NCI-H1930 (cell line): ENCODE data around the gene C6orf89.

ENCODE experiments used
- DNase-seq, 2 experiments: peaks; one replicate each; lab custom pipeline; 2025; lab: John Stamatoyannopoulos, UW

C6orf89 gene

DNA sequence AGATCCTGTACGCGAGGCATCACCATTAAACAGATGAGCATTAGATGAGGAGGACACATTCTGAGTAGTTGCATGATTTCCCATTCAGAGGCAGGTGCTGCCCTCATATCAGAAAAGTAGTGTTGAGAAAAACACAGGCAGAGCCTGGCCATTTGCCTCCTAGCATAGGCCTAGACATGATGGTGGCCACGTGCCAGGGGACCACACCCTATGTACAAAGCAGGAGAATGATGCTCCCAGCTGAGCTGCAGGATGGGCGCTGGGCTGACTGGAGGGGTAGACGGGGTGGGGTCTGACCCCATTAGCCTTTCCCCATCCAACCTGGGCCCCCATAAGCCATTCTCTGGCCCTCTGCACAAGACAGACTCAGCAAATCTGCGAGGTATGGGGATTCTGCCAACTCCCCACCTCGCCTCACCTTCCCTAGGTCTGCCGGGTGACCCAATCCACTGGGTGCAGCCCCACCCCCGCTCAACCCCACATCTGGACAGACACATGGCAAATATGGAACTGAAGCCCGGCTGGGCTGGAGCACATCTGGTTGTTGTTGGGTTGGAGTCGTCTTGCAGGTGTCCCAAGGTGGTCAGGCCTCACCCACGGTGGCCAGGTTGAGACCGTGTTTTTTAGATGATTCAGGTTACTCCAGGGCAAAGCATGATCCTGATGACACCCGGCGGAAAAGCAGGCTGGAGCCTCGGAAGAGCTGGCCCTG is 82.7 kb downstream of the C6orf89 start:
- no peak for DNase-seq

DNA sequence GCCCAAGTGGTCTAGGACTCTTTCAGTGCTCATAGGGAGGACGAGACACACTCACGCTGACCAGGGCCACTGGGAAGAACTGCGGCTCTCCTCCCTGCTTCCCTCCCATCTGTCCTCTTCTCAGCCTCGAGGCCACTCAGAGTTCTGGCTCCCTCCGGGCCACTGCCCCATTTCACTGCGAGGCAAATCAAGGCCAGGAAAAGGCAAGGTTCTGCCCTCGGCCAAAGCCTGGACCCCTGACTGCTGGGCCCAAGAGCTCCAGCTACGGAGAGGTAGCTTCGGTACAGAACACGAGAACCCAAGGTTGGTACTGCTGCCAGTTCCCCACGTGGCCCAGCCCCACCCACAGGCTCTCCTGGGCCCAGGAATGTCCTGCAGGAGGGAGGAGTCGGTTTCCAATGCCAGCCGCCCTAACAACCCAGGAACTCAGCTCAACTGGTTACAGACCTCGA is 83.5 kb downstream of the C6orf89 start:
- no peak for DNase-seq

GRCh38 chr6:36969988-36970891 is 84.5 kb downstream of the C6orf89 start:
- DNase-seq, result no peak

DNA sequence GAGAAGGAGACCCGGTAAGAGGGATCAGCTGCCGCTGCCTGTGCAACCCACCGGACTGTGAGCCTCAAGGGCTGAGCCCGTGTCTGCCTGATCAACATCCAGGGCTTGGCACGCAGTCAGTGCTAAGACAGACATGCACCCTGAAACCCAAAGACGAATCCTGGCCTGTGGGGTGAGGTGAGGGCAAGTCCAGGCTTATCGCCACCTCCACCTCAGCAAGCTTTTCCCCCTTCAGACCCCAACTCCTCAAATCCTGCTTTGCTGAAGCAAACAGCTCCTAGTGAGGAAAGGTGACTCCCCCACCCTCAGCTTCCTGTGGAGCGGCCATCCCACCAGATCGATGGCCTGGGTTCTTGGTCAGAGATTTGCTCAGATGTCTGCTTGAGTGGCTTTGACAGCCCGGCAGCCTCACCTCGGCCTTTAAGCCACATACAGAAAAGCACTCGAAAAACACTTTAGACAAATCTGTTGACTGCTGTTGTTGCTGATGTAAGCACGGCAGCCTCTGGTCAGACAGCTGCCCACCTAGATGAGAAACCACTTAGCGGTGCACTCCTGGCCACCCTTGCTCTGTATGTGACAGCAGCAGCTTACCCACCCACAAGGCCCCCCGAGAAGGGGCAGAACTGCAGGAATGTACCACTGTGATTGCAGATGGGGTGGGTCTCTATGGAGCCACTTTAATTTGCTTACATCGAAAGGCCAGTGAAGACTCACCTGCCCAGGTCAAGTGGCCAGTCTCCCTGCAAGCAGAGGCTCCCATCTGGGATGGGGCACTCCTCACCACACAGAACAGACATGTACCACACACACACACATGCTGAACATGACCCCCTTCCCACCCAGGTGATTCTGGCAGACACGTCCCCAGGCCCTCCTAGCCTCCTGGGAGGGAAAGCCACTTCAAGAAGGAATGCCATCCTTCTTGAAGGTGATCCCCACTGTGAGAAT is 85.4 kb downstream of the C6orf89 start:
- DNase-seq, result no peak

GRCh38 chr6:36971921-36972673 is 86.3 kb downstream of the C6orf89 start:
- no peak for DNase-seq

GRCh38 chr6:36973190-36973589 is 87.4 kb downstream of the C6orf89 start:
- DNase-seq, result no peak

DNA sequence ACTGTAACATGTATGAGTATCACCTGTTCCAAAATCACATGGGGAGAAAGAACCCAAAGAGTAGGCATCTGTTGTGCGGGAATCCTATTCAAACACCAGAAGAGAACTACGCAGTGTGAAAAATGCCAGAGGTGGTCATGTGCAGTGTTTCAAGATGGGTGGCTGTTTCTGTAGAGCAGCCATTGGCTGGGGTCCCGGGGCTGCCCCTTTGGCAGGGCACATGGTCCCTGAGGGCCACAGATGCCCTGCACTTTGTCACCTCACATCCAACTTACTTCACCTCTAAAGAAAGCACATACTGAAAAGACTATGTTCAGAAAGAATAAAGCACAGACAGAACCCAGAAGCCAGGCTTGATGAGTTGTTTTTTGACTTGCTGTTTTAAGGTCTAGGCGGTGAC is 87.9 kb downstream of the C6orf89 start:
- no peak for DNase-seq

GRCh38 chr6:36975231-36976006 is 89.7 kb downstream of the C6orf89 start:
- DNase-seq, result no peak

DNA sequence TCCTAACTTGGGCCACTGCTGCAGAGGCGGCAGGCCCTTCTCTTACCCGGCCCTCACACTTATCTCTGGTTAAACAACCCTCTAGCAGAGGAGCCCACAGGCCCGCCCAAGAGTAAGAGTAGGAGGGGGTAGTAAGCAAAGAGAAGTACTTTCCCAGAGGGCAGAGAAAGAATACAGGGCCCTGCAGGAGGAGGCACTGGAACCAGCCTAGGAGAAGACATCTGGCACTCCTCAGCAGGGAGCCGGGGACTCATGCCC is 90.2 kb downstream of the C6orf89 start:
- no peak for DNase-seq

- DNase-seq, result no peak
These were observed 90.8 kb downstream of the C6orf89 start for GRCh38 chr6:36976509-36976908.

DNA sequence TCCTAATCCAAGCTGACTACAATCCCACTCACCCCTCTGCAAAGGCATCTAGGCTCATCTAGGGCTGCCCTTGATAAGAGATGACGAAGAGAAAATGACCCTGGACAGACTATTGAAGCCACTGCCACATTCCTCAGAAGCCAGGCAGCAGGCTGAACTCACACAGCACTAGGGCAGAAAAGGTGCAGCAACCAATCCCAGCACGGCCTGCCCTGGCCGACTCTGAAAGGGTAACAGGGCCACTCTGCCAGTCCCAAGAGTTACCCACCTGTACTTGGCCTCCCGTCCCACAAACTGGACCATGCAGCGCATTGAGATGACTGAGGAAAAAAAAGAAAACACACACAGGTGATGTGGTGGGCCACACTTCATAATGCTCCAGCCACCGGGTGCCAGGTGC is 91.2 kb downstream of the C6orf89 start:
- no peak for DNase-seq

GRCh38 chr6:36977470-36977941 is 91.8 kb downstream of the C6orf89 start:
- peak in 1 of 2 experiments; percentile 3 for DNase-seq
